ENCODE data around the gene ANKRD33B. TPM values are rescaled to one million over a fixed set of nuclear protein-coding genes. Genes with fewer than 3 reads are reported as not detected.

ANKRD33B gene
- total and polyA plus RNA-seq, 2 of the 13 experiments (the other 11 are each of a cell fraction or from before 2014, with no cell fraction given) = 0.02 TPM; not detected in 1

GRCh38 chr5:10550222-10550995 is 13.5 kb upstream of the ANKRD33B start:
- in situ Hi-C loops (cut with HindIII; ENCODE audit: extremely low pct_ligation_motif_present, low pct_unique_long_range_greater_than_20kb) = no loop called here
- ATAC-seq (no peak), DNase-seq (ENCODE audit: low spot score) (no peak), FAIRE-seq (no peak)
- Histone ChIP-seq H3K9me3 (ENCODE audit: low read length) (no peaks in the 10 kb centered on the region), H2AFZ (ENCODE audit: low read length) (no peak overlapping the region), H3K9ac (ENCODE audit: insufficient read depth, low read depth, low read length) (no peak overlapping the region), H3K4me3 (replicated peaks in 1 of 3; ENCODE audit: insufficient read depth in 1 of 3, low read depth in 2 of 3, low read length in 3 of 3) (no peak overlapping the region), H3K27me3 (ENCODE audit: control insufficient read depth in 1 of 2, insufficient read depth in 2 of 2, low read length in 2 of 2) (peaks cover 0 to 6% of the 10 kb centered on the region in 2 experiments; a peak in 2 of 5 replicates), H3K36me3 (replicated peaks in 1 of 2; ENCODE audit: control insufficient read depth in 1 of 2, insufficient read depth in 2 of 2, low read length in 2 of 2) (no peaks in the 10 kb centered on the region), H4K20me1 (ENCODE audit: insufficient read depth, low read length) (no peaks in the 10 kb centered on the region), H3K27ac (ENCODE audit: extremely low read length, insufficient read depth, low read length) (no peak overlapping the region), H3K79me2 (ENCODE audit: insufficient read depth, low read length) (no peaks in the 10 kb centered on the region), H3K4me2 (ENCODE audit: low read depth, low read length) (no peak overlapping the region), H3K4me1 (ENCODE audit: insufficient read depth, low read length) (no peaks in the 10 kb centered on the region)
- intact Hi-C loops (cut with micrococcal nuclease; ENCODE audit: unreplicated experiment) = no loop called here
- no TSS peak for BruUV-seq (replicated peaks)
- TF ChIP-seq ZNF784 (CRISPR knock-in tag; IDR thresholded peaks at IDR 0.05; ENCODE audit: borderline replicate concordance) (no peak), NFKBIZ (CRISPR knock-in tag; IDR thresholded peaks at IDR 0.05) (no peak)
- WGBS (ENCODE audit: low lambda C conversion rate) = 48% methylated on average over 10 of the region's 10 CpGs
- ChIA-PET CTCF (ENCODE audit: low intra/inter-chr PET ratio, low total read pairs) (no interaction called here), POLR2A (no interaction called here)

- POLR2A ChIA-PET = no interaction called here
- Histone ChIP-seq H3K36me3 (replicated peaks in 1 of 2; ENCODE audit: control insufficient read depth in 1 of 2, insufficient read depth in 2 of 2, low read length in 2 of 2) (no peaks in the 10 kb centered on the region), H3K79me2 (ENCODE audit: insufficient read depth, low read length) (no peaks in the 10 kb centered on the region), H3K27ac (ENCODE audit: extremely low read length, insufficient read depth, low read length) (no peak overlapping the region), H3K4me3 (replicated peaks in 1 of 3; ENCODE audit: insufficient read depth in 1 of 3, low read depth in 2 of 3, low read length in 3 of 3) (no peak overlapping the region), H3K9ac (ENCODE audit: insufficient read depth, low read depth, low read length) (no peak overlapping the region), H4K20me1 (ENCODE audit: insufficient read depth, low read length) (no peaks in the 10 kb centered on the region), H3K9me3 (ENCODE audit: low read length) (no peaks in the 10 kb centered on the region), H3K4me1 (ENCODE audit: insufficient read depth, low read length) (no peaks in the 10 kb centered on the region), H3K4me2 (ENCODE audit: low read depth, low read length) (no peak overlapping the region), H3K27me3 (ENCODE audit: control insufficient read depth in 1 of 2, insufficient read depth in 2 of 2, low read length in 2 of 2) (no peaks in the 10 kb centered on the region; a peak in 2 of 5 replicates), H2AFZ (ENCODE audit: low read length) (no peak overlapping the region)
- intact Hi-C loops (cut with micrococcal nuclease; ENCODE audit: unreplicated experiment) = no loop called here
- CTCF ChIA-PET (ENCODE audit: low intra/inter-chr PET ratio, low total read pairs) = no interaction called here
- in situ Hi-C loops (cut with HindIII; ENCODE audit: extremely low pct_ligation_motif_present, low pct_unique_long_range_greater_than_20kb) = no loop called here
- DNase-seq (ENCODE audit: low spot score) (no peak), ATAC-seq (no peak), FAIRE-seq (no peak)
- TF ChIP-seq ATRX (CRISPR knock-in tag; IDR thresholded peaks at IDR 0.05; ENCODE audit: borderline replicate concordance) (no peak), ETV5 (CRISPR knock-in tag; IDR thresholded peaks at IDR 0.05; ENCODE audit: borderline replicate concordance) (no peak), DMAP1 (CRISPR knock-in tag; IDR thresholded peaks at IDR 0.05) (no peak), ZNF276 (CRISPR knock-in tag; IDR thresholded peaks at IDR 0.05; ENCODE audit: low read depth) (no peak), PHF8 (CRISPR knock-in tag; IDR thresholded peaks at IDR 0.05) (no peak), PLRG1 (conservative IDR thresholded peaks at IDR 0.05) (no peak), ZNF7 (CRISPR knock-in tag; IDR thresholded peaks at IDR 0.05) (no peak), CENPBD1 (CRISPR knock-in tag; IDR thresholded peaks at IDR 0.05; ENCODE audit: borderline replicate concordance, low read depth) (no peak), ZNF317 (CRISPR knock-in tag; IDR thresholded peaks at IDR 0.05) (no peak), CBX5 (CRISPR knock-in tag; IDR thresholded peaks at IDR 0.05; ENCODE audit: borderline replicate concordance) (no peak)
- 27% methylated on average over 3 of the region's 3 CpGs for WGBS (ENCODE audit: low lambda C conversion rate)
- BruUV-seq (replicated peaks) = no TSS peak
These were observed 12.1 kb upstream of the ANKRD33B start for GRCh38 chr5:10551782-10552138.
